Stomach (tissue), 9 donors: ENCODE results near the gene ENOX1. TPM values are rescaled to one million over a fixed set of nuclear protein-coding genes. Genes with fewer than 3 reads are reported as not detected.

Source experiments
- DNase-seq, 2 donors: peaks; one replicate each; pipeline versions ENCODE4 v3.0.0 to v3.0.0-alpha.2; 2013 to 2019
- H3K27ac ChIP-seq, 5 donors: fragments of 200-600 bp in 4 of 5; sonication (generic) in 4 of 5; one replicate each; pipeline ENCODE4 v1.5.1; 2013 to 2019; ENCODE audit warnings: mild to moderate bottlenecking in 1 of 5, moderate library complexity in 1 of 5
- H3K27me3 ChIP-seq, 3 donors: fragments of 200-600 bp; sonication (generic); one replicate each; pipeline ENCODE4 v1.5.1; 2017 to 2019; ENCODE audit warnings: mixed run types in 1 of 3
- H3K36me3 ChIP-seq, 4 donors: fragments of 200-600 bp; sonication (generic); 1 replicate in 3 of 4; 2 replicates in 1 of 4; pipeline ENCODE4 v1.5.1; 2016 to 2019
- H3K4me1 ChIP-seq, 4 donors: fragments of 200-600 bp; sonication (generic); one replicate each; pipeline ENCODE4 v1.5.1; 2016 to 2019
- H3K4me3 ChIP-seq, 4 donors: fragments of 200-600 bp; sonication (generic) in 3 of 4; one replicate each; pipeline ENCODE4 v1.5.1; 2016 to 2019; ENCODE audit warnings: mild to moderate bottlenecking in 1 of 4
- H3K9me3 ChIP-seq, 4 donors: fragments of 200-600 bp; sonication (generic); one replicate each; pipeline ENCODE4 v1.5.1; 2016 to 2019
- EP300 ChIP-seq: sonication (generic); formaldehyde crosslinking; IDR thresholded peaks from one replicate; pipeline ENCODE4 v1.6.1; 2017; ENCODE audit warnings: antibody characterized with exemption
- POLR2A ChIP-seq, 4 donors: fragments of 450-650 bp; IDR thresholded peaks; one replicate each; pipeline ENCODE4 v1.6.1; 2016; ENCODE audit warnings: antibody characterized with exemption in 4 of 4, control low read depth in 2 of 4, mild to moderate bottlenecking in 1 of 4, moderate library complexity in 1 of 4
- POLR2AphosphoS5 ChIP-seq, 3 donors: sonication (generic); formaldehyde crosslinking; IDR thresholded peaks; one replicate each; pipeline ENCODE4 v1.6.1; 2016; ENCODE audit warnings: antibody characterized with exemption in 3 of 3
- WGBS, 5 donors: extraction: QIAGEN DNeasy Blood & Tissue Kit in 3 of 5; methylation state at CpG; one replicate each; pipeline versions ENCODE4 v1.1.5 to v1.1.7; 2013 to 2018; 5-methylcytosine and 5-hydroxymethylcytosine counted together
- intact Hi-C: fragments of 100-400 bp; cut with DNase I; formaldehyde crosslinking; loops from one replicate; pipeline ENCODE4 v1.15.1; 2023; ENCODE audit warnings: low total_unique reads
- polyA plus RNA-seq, 3 donors: library from polyadenylated mRNA; stranded (reverse); fragments of 200-250 nt; gene quantifications; one replicate each; pipeline ENCODE4 v1.2.3, GENCODE V29; 2013
- total RNA-seq, 5 donors: library from RNA; depleted of rRNA; stranded (reverse); fragments of >200 nt; gene quantifications; one replicate each; pipeline versions ENCODE4 v1.1.0 to v1.2.3, GENCODE V29; 2014 to 2016
- TF ChIP-seq, protein P1 (sequence below), 7 experiments: fragments of 450-650 bp in 4 of 7; fragments of 200-600 bp in 3 of 7; sonication (generic) in 3 of 7; IDR thresholded peaks; one replicate each; pipeline ENCODE4 v1.5.1; 2016 to 2019; ENCODE audit warnings: antibody characterized with exemption in 7 of 7, control low read depth in 2 of 7, mild to moderate bottlenecking in 1 of 7
- donor health status: healthy with polysubstance abuse.
- donor health status: Bipolar disorder and iron deficiency.
- donor health status: healthy.

Gene ENOX1
- total and polyA plus RNA-seq, 8 donors = 0.46 to 6.2 (median 1.4) TPM; not detected in 1

DNA sequence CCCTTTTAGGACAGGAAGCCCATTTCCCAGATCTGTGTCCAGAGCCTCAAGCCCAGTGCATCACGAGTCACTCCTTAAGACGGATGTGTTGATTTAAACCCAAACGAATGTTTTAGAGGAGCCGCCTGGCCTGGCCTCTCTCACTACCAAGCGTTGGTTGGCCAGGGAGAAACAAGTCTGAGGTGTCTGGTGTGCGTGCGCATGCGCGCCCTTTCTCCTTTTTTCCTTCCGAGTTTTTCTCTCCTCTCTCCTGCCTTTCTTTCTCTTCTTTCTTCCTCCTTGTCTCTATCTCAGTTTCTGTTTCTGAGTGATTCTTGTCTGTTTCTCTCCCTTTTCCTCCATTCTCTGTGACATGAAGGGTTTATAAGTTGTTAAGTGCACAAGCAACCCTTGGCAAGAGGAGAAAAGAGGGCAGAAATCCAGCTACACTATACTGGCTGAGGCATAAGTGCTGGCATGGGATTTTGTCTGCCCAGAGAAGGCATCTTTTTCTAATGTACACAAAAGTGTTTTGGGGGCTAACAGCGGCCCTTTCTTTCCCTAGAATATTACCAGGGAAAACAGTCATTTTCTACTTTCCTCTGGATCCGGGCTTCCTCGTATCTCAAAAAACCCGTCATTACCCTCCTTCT is 592.9 kb downstream of the ENOX1 start:
- TF ChIP-seq, protein P1, sequence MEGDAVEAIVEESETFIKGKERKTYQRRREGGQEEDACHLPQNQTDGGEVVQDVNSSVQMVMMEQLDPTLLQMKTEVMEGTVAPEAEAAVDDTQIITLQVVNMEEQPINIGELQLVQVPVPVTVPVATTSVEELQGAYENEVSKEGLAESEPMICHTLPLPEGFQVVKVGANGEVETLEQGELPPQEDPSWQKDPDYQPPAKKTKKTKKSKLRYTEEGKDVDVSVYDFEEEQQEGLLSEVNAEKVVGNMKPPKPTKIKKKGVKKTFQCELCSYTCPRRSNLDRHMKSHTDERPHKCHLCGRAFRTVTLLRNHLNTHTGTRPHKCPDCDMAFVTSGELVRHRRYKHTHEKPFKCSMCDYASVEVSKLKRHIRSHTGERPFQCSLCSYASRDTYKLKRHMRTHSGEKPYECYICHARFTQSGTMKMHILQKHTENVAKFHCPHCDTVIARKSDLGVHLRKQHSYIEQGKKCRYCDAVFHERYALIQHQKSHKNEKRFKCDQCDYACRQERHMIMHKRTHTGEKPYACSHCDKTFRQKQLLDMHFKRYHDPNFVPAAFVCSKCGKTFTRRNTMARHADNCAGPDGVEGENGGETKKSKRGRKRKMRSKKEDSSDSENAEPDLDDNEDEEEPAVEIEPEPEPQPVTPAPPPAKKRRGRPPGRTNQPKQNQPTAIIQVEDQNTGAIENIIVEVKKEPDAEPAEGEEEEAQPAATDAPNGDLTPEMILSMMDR (IDR thresholded peaks at IDR 0.05) = no peak
- TF ChIP-seq EP300 (no peak), POLR2A (IDR thresholded peaks at IDR 0.05) (no peak), POLR2AphosphoS5 (IDR thresholded peaks at IDR 0.05) (no peak)
- Histone ChIP-seq H3K27ac (no peak overlapping the region), H3K36me3 (no peaks in the 10 kb centered on the region), H3K4me1 (peaks cover 0 to 8% (median 2%) of the 10 kb centered on the region in 4 donors), H3K4me3 (no peak overlapping the region), H3K27me3 (no peaks in the 10 kb centered on the region), H3K9me3 (no peaks in the 10 kb centered on the region)
- 84 to 89% (median 88%) methylated on average over 14 of the region's 14 CpGs for WGBS, 5 donors
- no peak for DNase-seq
- intact Hi-C loops = no loop called here

DNA sequence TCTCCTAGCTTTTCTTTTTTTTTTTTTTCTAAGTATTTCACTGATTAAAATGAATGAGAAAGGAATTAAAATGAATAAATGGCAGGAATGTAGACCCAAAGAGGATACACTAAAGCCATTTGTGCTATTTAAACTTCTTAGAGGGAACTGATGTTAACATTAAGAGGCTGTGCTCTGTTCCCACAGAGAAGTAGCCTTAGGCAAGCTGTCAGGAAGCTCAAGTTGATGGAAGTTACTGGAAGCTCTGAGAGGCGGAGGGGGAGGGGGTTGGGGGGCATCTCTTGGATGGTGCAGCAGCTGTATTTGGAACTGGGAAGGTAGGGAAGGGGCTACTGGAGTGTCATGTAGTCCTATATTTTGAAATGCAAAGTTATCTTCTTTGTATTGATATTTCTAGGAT is 595.2 kb downstream of the ENOX1 start:
- intact Hi-C loops = no loop called here
- no peaks in the 10 kb centered on the region for H3K9me3 ChIP-seq
- no peak overlapping the region for H3K27ac ChIP-seq
- H3K4me1 ChIP-seq = peaks cover 0 to 8% (median 2%) of the 10 kb centered on the region in 4 donors
- WGBS, 5 donors = 79 to 94% (median 81%) methylated on average over 1 of the region's 1 CpG
- TF ChIP-seq POLR2AphosphoS5 (IDR thresholded peaks at IDR 0.05) (no peak), EP300 (no peak)
- H3K4me3 ChIP-seq = no peak overlapping the region
- no peaks in the 10 kb centered on the region for H3K36me3 ChIP-seq
- H3K27me3 ChIP-seq = no peaks in the 10 kb centered on the region
- DNase-seq = no peak

DNA sequence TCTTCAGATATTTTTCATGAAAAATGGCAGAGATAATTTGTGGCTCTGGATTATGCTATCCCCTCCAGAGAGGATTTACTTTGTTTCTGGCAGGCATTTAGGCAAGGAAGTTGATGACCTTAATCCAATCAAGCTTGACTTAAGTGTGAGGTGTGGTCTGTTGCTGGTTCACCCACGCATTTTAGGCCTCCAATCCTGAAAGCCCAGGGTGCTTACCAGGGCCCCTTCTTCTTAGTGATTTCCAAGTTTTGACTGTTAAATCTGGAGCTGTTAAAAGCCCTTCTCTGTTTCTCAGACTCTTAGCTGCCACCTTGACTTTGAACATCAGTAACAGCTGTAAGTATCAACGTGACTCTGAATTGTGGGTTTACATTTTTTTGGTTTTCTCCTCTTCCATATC is 601.5 kb downstream of the ENOX1 start:
- no peak overlapping the region for H3K27ac ChIP-seq
- H3K4me3 ChIP-seq = no peak overlapping the region
- H3K4me1 ChIP-seq = no peaks in the 10 kb centered on the region
- no peaks in the 10 kb centered on the region for H3K9me3 ChIP-seq
- TF ChIP-seq POLR2A (IDR thresholded peaks at IDR 0.05) (no peak), POLR2AphosphoS5 (IDR thresholded peaks at IDR 0.05) (no peak), EP300 (no peak)
- TF ChIP-seq, protein P1 (IDR thresholded peaks at IDR 0.05) = no peak
- H3K27me3 ChIP-seq = no peaks in the 10 kb centered on the region
- H3K36me3 ChIP-seq = no peaks in the 10 kb centered on the region
- intact Hi-C loops = no loop called here
- no peak for DNase-seq
- 80 to 90% (median 84%) methylated on average over 2 of the region's 2 CpGs for WGBS, 5 donors

DNA sequence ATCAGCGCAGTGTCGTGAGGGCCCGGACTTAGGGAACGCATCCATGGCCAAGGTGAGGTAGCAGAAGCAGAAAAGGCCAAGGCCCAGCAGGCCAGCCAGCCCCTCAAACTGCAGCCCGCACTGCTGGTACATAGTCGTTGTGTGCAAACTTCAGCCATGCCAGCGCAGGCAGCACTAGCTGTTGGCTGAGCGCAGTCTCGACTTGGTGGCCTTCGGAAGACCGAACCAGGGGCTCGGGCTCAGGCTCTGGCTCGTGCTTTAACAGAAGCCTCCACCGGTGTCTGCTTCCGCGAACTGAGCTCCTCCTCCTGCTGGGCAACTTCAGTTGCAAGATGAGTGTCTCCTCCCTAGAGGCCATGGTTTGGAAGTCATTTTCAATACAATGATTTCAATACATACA is 605.9 kb downstream of the ENOX1 start:
- intact Hi-C loops = no loop called here
- H3K9me3 ChIP-seq = no peaks in the 10 kb centered on the region
- no peaks in the 10 kb centered on the region for H3K36me3 ChIP-seq
- no peak overlapping the region for H3K27ac ChIP-seq
- no peak overlapping the region for H3K4me3 ChIP-seq
- H3K4me1 ChIP-seq = no peaks in the 10 kb centered on the region
- no peak for DNase-seq
- 88 to 92% (median 90%) methylated on average over 13 to 16 of the region's 16 CpGs for WGBS, 5 donors
- H3K27me3 ChIP-seq = no peaks in the 10 kb centered on the region
- TF ChIP-seq, protein P1 (IDR thresholded peaks at IDR 0.05) = no peak
- TF ChIP-seq EP300 = no peak
- no peak for TF ChIP-seq POLR2A (IDR thresholded peaks at IDR 0.05)
- TF ChIP-seq POLR2AphosphoS5 (IDR thresholded peaks at IDR 0.05) = no peak

DNA sequence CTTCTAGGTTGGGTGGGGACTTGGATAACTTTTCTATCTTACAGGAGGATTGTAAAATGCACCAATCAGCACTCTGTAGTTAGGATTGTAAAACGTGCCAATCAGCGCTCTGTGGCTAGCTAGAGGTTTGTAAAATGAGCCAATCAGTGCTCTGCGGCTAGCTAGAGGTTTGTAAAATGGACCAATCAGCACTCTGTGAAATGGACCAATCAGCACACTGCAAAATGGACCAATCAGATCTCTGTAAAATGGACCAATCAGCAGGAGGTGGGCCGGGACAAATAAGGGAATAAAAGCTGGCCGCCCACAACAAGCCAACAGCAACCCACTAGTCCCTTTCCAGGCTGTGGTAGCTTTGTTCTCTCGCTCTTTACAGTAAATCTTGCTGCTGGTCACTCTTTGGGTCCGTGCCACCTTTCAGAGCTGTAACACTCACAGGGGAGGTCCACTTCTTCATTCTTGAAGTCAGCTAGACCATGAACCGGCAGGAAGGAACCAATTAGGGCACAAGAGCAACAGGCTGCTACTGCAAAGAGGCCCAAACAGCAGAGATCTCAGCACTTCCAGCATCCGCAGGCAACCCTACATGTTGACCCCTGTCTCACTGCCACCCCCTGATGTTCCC is 606.6 kb downstream of the ENOX1 start:
- Histone ChIP-seq H3K4me1 (no peaks in the 10 kb centered on the region), H3K4me3 (no peak overlapping the region), H3K27ac (no peak overlapping the region), H3K27me3 (no peaks in the 10 kb centered on the region), H3K9me3 (no peaks in the 10 kb centered on the region), H3K36me3 (no peaks in the 10 kb centered on the region)
- WGBS, 5 donors = 92 to 95% (median 94%) methylated on average over 9 of the region's 9 CpGs
- DNase-seq = no peak
- TF ChIP-seq POLR2A (IDR thresholded peaks at IDR 0.05) (no peak), EP300 (no peak)
- intact Hi-C loops = no loop called here
